ENCODE data around the gene HDGFL3. TPM values are rescaled to one million over a fixed set of nuclear protein-coding genes. Genes with fewer than 3 reads are reported as not detected.

Gene HDGFL3
- total and polyA plus RNA-seq, 9 donors, result 41.5 to 66.9 (median 50.7) TPM

- Histone ChIP-seq H3K4me1 (ENCODE audit: control insufficient read depth, insufficient read depth, low read length) (peaks cover 24% of the 10 kb centered on the region), H3K27me3 (ENCODE audit: control insufficient read depth, insufficient read depth, low read length) (peaks cover 21% of the 10 kb centered on the region)
- DNase-seq, result peak; percentile 80
Measured at GRCh38 chr15:83108266-83109219, 99.1 kb downstream of the HDGFL3 start.

GRCh38 chr15:83107841-83108181 lies 99.8 kb downstream of the HDGFL3 start:
- 4% methylated on average over 27 of the region's 30 CpGs for WGBS (ENCODE audit: insufficient coverage)

More at GRCh38 chr15:83108266-83109219, 99.1 kb downstream of the HDGFL3 start:
- peak overlapping the region; percentile 67 for H3K27ac ChIP-seq (ENCODE audit: low read length)
- H3K4me3 ChIP-seq (ENCODE audit: low read length), result peak overlapping the region; percentile 31
- 61% methylated on average over 17 of the region's 21 CpGs for WGBS (ENCODE audit: insufficient coverage)
- H3K9me3 ChIP-seq (replicated peaks; ENCODE audit: control insufficient read depth, low read depth, low read length), result no peaks in the 10 kb centered on the region
- peaks cover 10% of the 10 kb centered on the region for H3K36me3 ChIP-seq (ENCODE audit: control insufficient read depth, insufficient read depth, low read length)

GRCh38 chr15:83106994-83107840 lies 100.4 kb downstream of the HDGFL3 start, which contains the start of gene TM6SF1:
TM6SF1 (plus strand) TSS chr15:83107645; CDS start chr15:83107681, 36 bp downstream.
- H3K9me3 ChIP-seq (replicated peaks; ENCODE audit: control insufficient read depth, low read depth, low read length), result no peaks in the 10 kb centered on the region
- peak within 1 kb of the TSS; percentile 80 for H3K27ac ChIP-seq (ENCODE audit: low read length)
- peaks cover 21% of the 10 kb centered on the region for H3K27me3 ChIP-seq (ENCODE audit: control insufficient read depth, insufficient read depth, low read length)
- peak within 1 kb of the TSS; percentile 43 for H3K4me3 ChIP-seq (ENCODE audit: low read length)
- H3K36me3 ChIP-seq (ENCODE audit: control insufficient read depth, insufficient read depth, low read length), result no peaks in the 10 kb centered on the region
- peak; percentile 49 for DNase-seq
- WGBS (ENCODE audit: insufficient coverage), result under 1% methylated on average over 93 of the region's 97 CpGs
- H3K4me1 ChIP-seq (ENCODE audit: control insufficient read depth, insufficient read depth, low read length), result peaks cover 21% of the 10 kb centered on the region

More at GRCh38 chr15:83107841-83108181, 99.8 kb downstream of the HDGFL3 start:
- DNase-seq, result no peak
- H3K4me1 ChIP-seq (ENCODE audit: control insufficient read depth, insufficient read depth, low read length), result peaks cover 24% of the 10 kb centered on the region
- peaks cover 2% of the 10 kb centered on the region for H3K36me3 ChIP-seq (ENCODE audit: control insufficient read depth, insufficient read depth, low read length)
- H3K9me3 ChIP-seq (replicated peaks; ENCODE audit: control insufficient read depth, low read depth, low read length), result no peaks in the 10 kb centered on the region
- peak overlapping the region; percentile 31 for H3K4me3 ChIP-seq (ENCODE audit: low read length)
- peaks cover 21% of the 10 kb centered on the region for H3K27me3 ChIP-seq (ENCODE audit: control insufficient read depth, insufficient read depth, low read length)
- peak overlapping the region; percentile 67 for H3K27ac ChIP-seq (ENCODE audit: low read length)

GRCh38 chr15:83105440-83105839 lies 102.2 kb downstream of the HDGFL3 start:
- WGBS (ENCODE audit: insufficient coverage), result 86% methylated on average over 1 of the region's 1 CpG
- no peak overlapping the region for H3K4me3 ChIP-seq (ENCODE audit: low read length)
- peaks cover 25% of the 10 kb centered on the region for H3K27me3 ChIP-seq (ENCODE audit: control insufficient read depth, insufficient read depth, low read length)
- no peaks in the 10 kb centered on the region for H3K36me3 ChIP-seq (ENCODE audit: control insufficient read depth, insufficient read depth, low read length)
- no peak for DNase-seq
- no peak overlapping the region for H3K27ac ChIP-seq (ENCODE audit: low read length)
- peaks cover 24% of the 10 kb centered on the region for H3K4me1 ChIP-seq (ENCODE audit: control insufficient read depth, insufficient read depth, low read length)
- H3K9me3 ChIP-seq (replicated peaks; ENCODE audit: control insufficient read depth, low read depth, low read length), result no peaks in the 10 kb centered on the region

GRCh38 chr15:83104141-83104540 lies 103.5 kb downstream of the HDGFL3 start:
- Histone ChIP-seq H3K27me3 (ENCODE audit: control insufficient read depth, insufficient read depth, low read length) (peaks cover 25% of the 10 kb centered on the region), H3K4me1 (ENCODE audit: control insufficient read depth, insufficient read depth, low read length) (peaks cover 26% of the 10 kb centered on the region), H3K4me3 (ENCODE audit: low read length) (no peak overlapping the region), H3K36me3 (ENCODE audit: control insufficient read depth, insufficient read depth, low read length) (no peaks in the 10 kb centered on the region), H3K27ac (ENCODE audit: low read length) (no peak overlapping the region), H3K9me3 (replicated peaks; ENCODE audit: control insufficient read depth, low read depth, low read length) (no peaks in the 10 kb centered on the region)
- 80% methylated on average over 4 of the region's 4 CpGs for WGBS (ENCODE audit: insufficient coverage)
- DNase-seq, result no peak

- WGBS (ENCODE audit: insufficient coverage), result 64% methylated on average over 2 of the region's 2 CpGs
- Histone ChIP-seq H3K9me3 (replicated peaks; ENCODE audit: control insufficient read depth, low read depth, low read length) (peaks cover 5% of the 10 kb centered on the region), H3K27me3 (ENCODE audit: control insufficient read depth, insufficient read depth, low read length) (peaks cover 13% of the 10 kb centered on the region), H3K36me3 (ENCODE audit: control insufficient read depth, insufficient read depth, low read length) (no peaks in the 10 kb centered on the region), H3K4me3 (ENCODE audit: low read length) (no peak overlapping the region), H3K27ac (ENCODE audit: low read length) (no peak overlapping the region), H3K4me1 (ENCODE audit: control insufficient read depth, insufficient read depth, low read length) (peaks cover 18% of the 10 kb centered on the region)
- peak; percentile 82 for DNase-seq
Measured at GRCh38 chr15:83102346-83102745, 105.3 kb downstream of the HDGFL3 start.

- Histone ChIP-seq H3K36me3 (ENCODE audit: control insufficient read depth, insufficient read depth, low read length) (no peaks in the 10 kb centered on the region), H3K4me3 (ENCODE audit: low read length) (no peak overlapping the region), H3K27ac (ENCODE audit: low read length) (peak overlapping the region; percentile 64), H3K4me1 (ENCODE audit: control insufficient read depth, insufficient read depth, low read length) (peaks cover 12% of the 10 kb centered on the region), H3K27me3 (ENCODE audit: control insufficient read depth, insufficient read depth, low read length) (peaks cover 4% of the 10 kb centered on the region), H3K9me3 (replicated peaks; ENCODE audit: control insufficient read depth, low read depth, low read length) (peaks cover 5% of the 10 kb centered on the region)
- DNase-seq, result peak; percentile 74
- 20% methylated on average over 1 of the region's 2 CpGs for WGBS (ENCODE audit: insufficient coverage)
Measured at GRCh38 chr15:83100097-83100646, 107.5 kb downstream of the HDGFL3 start.

- peaks cover 4% of the 10 kb centered on the region for H3K27me3 ChIP-seq (ENCODE audit: control insufficient read depth, insufficient read depth, low read length)
- peaks cover 5% of the 10 kb centered on the region for H3K9me3 ChIP-seq (replicated peaks; ENCODE audit: control insufficient read depth, low read depth, low read length)
- no peak overlapping the region for H3K4me3 ChIP-seq (ENCODE audit: low read length)
- WGBS (ENCODE audit: insufficient coverage), result 65% methylated on average over 2 of the region's 2 CpGs
- no peaks in the 10 kb centered on the region for H3K36me3 ChIP-seq (ENCODE audit: control insufficient read depth, insufficient read depth, low read length)
- peak overlapping the region; percentile 64 for H3K27ac ChIP-seq (ENCODE audit: low read length)
- DNase-seq, result peak; percentile 53
- H3K4me1 ChIP-seq (ENCODE audit: control insufficient read depth, insufficient read depth, low read length), result peaks cover 15% of the 10 kb centered on the region
Measured at GRCh38 chr15:83099290-83099689, 108.3 kb downstream of the HDGFL3 start.

- no peak overlapping the region for H3K27ac ChIP-seq (ENCODE audit: low read length)
- peaks cover 15% of the 10 kb centered on the region for H3K4me1 ChIP-seq (ENCODE audit: control insufficient read depth, insufficient read depth, low read length)
- H3K36me3 ChIP-seq (ENCODE audit: control insufficient read depth, insufficient read depth, low read length), result no peaks in the 10 kb centered on the region
- H3K27me3 ChIP-seq (ENCODE audit: control insufficient read depth, insufficient read depth, low read length), result peaks cover 4% of the 10 kb centered on the region
- H3K4me3 ChIP-seq (ENCODE audit: low read length), result no peak overlapping the region
- DNase-seq, result no peak
- H3K9me3 ChIP-seq (replicated peaks; ENCODE audit: control insufficient read depth, low read depth, low read length), result peaks cover 5% of the 10 kb centered on the region
Measured at GRCh38 chr15:83098079-83098478, 109.5 kb downstream of the HDGFL3 start.

All from muscle of leg (tissue), 11 donors.